Mesodermal cell (in vitro differentiated cells): ENCODE results near the gene CNMD.

Experiments
- H3K27ac ChIP-seq: 2 replicates; pipeline ENCODE4 v1.7.0; 2013; ENCODE audit warnings: mild to moderate bottlenecking, low read depth, low read length, moderate library complexity; ENCODE audit not compliant: severe bottlenecking
- H3K36me3 ChIP-seq: 2 replicates; pipeline ENCODE4 v1.7.1; 2013; ENCODE audit warnings: mild to moderate bottlenecking, low read length, moderate library complexity; ENCODE audit not compliant: control insufficient read depth, insufficient read depth
- H3K4me1 ChIP-seq: one replicate; pipeline ENCODE4 v1.7.1; 2013; ENCODE audit warnings: mild to moderate bottlenecking, low read length; ENCODE audit not compliant: insufficient read depth, control insufficient read depth, poor library complexity, severe bottlenecking
- H3K4me3 ChIP-seq: 2 replicates; pipeline ENCODE4 v1.7.0; 2013; ENCODE audit warnings: low read length, control low read depth, mild to moderate bottlenecking; ENCODE audit not compliant: insufficient read depth, poor library complexity, severe bottlenecking; ENCODE audit errors: extremely low read depth
- H3K9me3 ChIP-seq: 2 replicates; pipeline ENCODE4 v1.7.1; 2013; ENCODE audit warnings: mild to moderate bottlenecking, low read length, moderate library complexity; ENCODE audit not compliant: control insufficient read depth
- WGBS, 2 experiments: methylation state at CpG; one replicate each; pipeline ENCODE4 v1.1.5; 2013; ENCODE audit warnings: missing lambda C conversion rate in 2 of 2; ENCODE audit not compliant: insufficient coverage in 2 of 2; 5-methylcytosine and 5-hydroxymethylcytosine counted together

Gene CNMD

GRCh38 chr13:52779103-52779502 is 39.5 kb upstream of the CNMD start:
- no peaks in the 10 kb centered on the region for H3K9me3 ChIP-seq
- H3K4me1 ChIP-seq, result no peaks in the 10 kb centered on the region
- no peaks in the 10 kb centered on the region for H3K36me3 ChIP-seq
- 86 to 87% methylated on average over 10 of the region's 11 CpGs for WGBS, 2 experiments
- H3K4me3 ChIP-seq, result no peak overlapping the region
- H3K27ac ChIP-seq, result no peak overlapping the region

DNA sequence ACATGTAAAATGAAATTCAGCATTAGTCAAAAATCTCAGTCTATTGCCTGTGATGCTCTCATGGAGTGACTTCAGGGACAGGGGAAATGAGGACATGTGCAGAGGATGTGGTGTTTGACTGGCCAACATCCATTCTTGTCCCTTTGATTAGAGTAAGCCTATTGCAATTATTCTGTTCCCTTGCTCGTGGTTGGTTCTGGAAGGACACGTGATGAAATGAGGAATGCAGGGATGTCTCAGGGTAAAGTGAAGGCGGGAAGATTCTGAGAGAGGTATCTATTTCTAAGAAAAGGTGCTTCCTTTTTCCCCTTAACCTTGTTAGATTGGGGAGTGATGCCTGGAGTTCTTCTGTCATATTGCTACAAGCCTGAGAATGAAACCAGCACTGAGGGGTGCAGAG is 37.1 kb upstream of the CNMD start:
- Histone ChIP-seq H3K9me3 (no peaks in the 10 kb centered on the region), H3K36me3 (no peaks in the 10 kb centered on the region), H3K27ac (no peak overlapping the region), H3K4me1 (no peaks in the 10 kb centered on the region), H3K4me3 (no peak overlapping the region)
- WGBS, 2 experiments, result 71 to 73% methylated on average over 3 of the region's 3 CpGs

GRCh38 chr13:52775511-52775910 is 35.9 kb upstream of the CNMD start:
- Histone ChIP-seq H3K36me3 (no peaks in the 10 kb centered on the region), H3K4me1 (no peaks in the 10 kb centered on the region), H3K27ac (no peak overlapping the region), H3K9me3 (no peaks in the 10 kb centered on the region), H3K4me3 (no peak overlapping the region)
- WGBS, 2 experiments, result 48 to 89% methylated on average over 2 to 4 of the region's 5 CpGs

DNA sequence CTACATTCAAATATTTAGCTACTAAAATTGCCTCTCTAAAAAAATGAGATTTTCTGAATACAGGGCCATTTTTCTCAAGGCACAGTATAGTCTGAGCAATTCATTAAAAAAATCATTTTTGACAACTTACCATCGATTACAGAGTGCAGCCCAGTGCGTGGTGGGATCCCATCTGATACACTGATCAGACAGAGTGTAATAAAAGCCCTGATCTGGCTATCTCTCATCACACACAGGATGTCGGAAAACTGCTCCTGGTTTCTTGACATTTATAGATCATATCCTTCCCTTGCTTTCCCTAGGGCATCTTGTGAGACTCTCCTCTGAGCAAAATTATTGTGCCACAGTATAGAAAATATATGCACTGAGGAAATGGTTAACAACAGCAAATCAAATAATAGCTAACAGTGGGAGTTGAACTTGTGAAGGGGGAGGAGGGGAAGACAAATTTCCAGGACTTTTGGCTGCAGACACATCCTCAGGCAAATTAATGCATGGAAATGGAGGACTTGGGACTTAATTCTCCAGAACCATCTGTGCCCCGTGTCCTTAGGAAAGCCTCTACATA is 28.4 kb upstream of the CNMD start:
- no peak overlapping the region for H3K4me3 ChIP-seq
- no peaks in the 10 kb centered on the region for H3K9me3 ChIP-seq
- H3K27ac ChIP-seq, result no peak overlapping the region
- H3K36me3 ChIP-seq, result no peaks in the 10 kb centered on the region
- 76 to 97% methylated on average over 3 to 4 of the region's 4 CpGs for WGBS, 2 experiments
- no peaks in the 10 kb centered on the region for H3K4me1 ChIP-seq

- H3K9me3 ChIP-seq, result no peaks in the 10 kb centered on the region
- no peaks in the 10 kb centered on the region for H3K4me1 ChIP-seq
- no peak overlapping the region for H3K4me3 ChIP-seq
- no peaks in the 10 kb centered on the region for H3K36me3 ChIP-seq
- WGBS, 2 experiments, result 86 to 91% methylated on average over 9 to 10 of the region's 11 CpGs
- no peak overlapping the region for H3K27ac ChIP-seq
These were observed 26.2 kb upstream of the CNMD start for GRCh38 chr13:52765611-52766390.

DNA sequence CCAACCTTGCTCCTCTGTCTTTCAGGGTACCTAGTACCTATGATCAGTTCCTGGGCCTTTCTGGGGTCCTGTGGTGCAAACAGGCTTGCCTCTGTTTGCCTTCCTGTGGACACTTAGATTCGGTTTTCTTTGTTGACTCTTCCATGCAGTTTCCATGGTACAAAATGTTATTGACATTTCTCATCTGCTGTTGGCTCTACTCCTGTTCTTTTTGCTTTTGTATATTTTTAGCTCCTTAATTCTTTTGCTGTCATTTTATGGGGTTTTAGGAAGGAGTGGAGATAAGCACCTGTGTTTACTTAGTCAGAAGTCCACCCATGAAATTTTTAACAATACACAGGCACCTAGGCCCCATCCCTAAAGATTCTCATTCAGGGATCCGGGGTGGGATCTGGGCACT is 20.5 kb upstream of the CNMD start:
- Histone ChIP-seq H3K4me3 (no peak overlapping the region), H3K27ac (no peak overlapping the region)
- 67 to 82% methylated on average over 1 to 2 of the region's 2 CpGs for WGBS, 2 experiments

GRCh38 chr13:52758114-52758513 is 18.5 kb upstream of the CNMD start:
- no peaks in the 10 kb centered on the region for H3K4me1 ChIP-seq
- H3K36me3 ChIP-seq, result no peaks in the 10 kb centered on the region
- H3K27ac ChIP-seq, result no peak overlapping the region
- WGBS, 2 experiments, result 63 to 89% methylated on average over 3 of the region's 3 CpGs
- no peak overlapping the region for H3K4me3 ChIP-seq
- H3K9me3 ChIP-seq, result no peaks in the 10 kb centered on the region

More for the DNA sequence above, 20.5 kb upstream of the CNMD start:
- no peaks in the 10 kb centered on the region for H3K36me3 ChIP-seq
- no peaks in the 10 kb centered on the region for H3K4me1 ChIP-seq
- no peaks in the 10 kb centered on the region for H3K9me3 ChIP-seq

GRCh38 chr13:52751196-52751595 is 11.6 kb upstream of the CNMD start:
- no peak overlapping the region for H3K4me3 ChIP-seq
- 84 to 88% methylated on average over 5 of the region's 5 CpGs for whole genome bisulfite sequencing, 2 experiments
- no peaks in the 10 kb centered on the region for H3K9me3 ChIP-seq

DNA sequence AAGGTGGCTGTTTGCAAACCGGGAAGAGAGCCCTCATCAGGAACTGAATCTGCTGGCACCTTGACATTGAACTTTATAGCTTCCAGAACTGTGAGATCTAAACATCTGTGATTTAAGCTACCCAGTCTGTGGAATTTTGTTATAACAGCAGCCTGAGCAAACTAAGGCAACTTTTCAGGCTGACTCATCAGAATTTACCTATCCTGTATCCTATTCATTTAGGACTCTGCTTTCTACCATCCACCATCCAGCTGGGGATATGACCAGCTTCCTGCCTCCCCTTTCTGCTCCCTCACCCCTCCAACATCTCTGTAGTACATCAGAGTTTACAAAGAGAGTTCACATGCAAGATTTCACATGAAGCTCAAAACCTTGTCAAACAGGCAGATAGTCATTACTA is 11.1 kb upstream of the CNMD start:
- WGBS, 2 experiments, result 100% methylated on average over 1 of the region's 1 CpG; no CpG with 5 or more reads in 1 of the 2 experiments
- no peak overlapping the region for H3K27ac ChIP-seq
- H3K4me3 ChIP-seq, result no peak overlapping the region
- H3K4me1 ChIP-seq, result no peaks in the 10 kb centered on the region
- no peaks in the 10 kb centered on the region for H3K9me3 ChIP-seq
- H3K36me3 ChIP-seq, result no peaks in the 10 kb centered on the region

More at GRCh38 chr13:52751196-52751595, 11.6 kb upstream of the CNMD start:
- no peaks in the 10 kb centered on the region for H3K36me3 ChIP-seq
- H3K4me1 ChIP-seq, result no peaks in the 10 kb centered on the region
- H3K27ac ChIP-seq, result no peak overlapping the region

- 93 to 94% methylated on average over 2 to 3 of the region's 5 CpGs for WGBS, 2 experiments
These were observed 9.8 kb upstream of the CNMD start for GRCh38 chr13:52749419-52749818.

GRCh38 chr13:52746141-52746540 is 6.5 kb upstream of the CNMD start:
- H3K4me3 ChIP-seq, result no peak overlapping the region
- WGBS, 2 experiments, result 100% methylated on average over 1 of the region's 3 CpGs; no CpG with 5 or more reads in 1 of the 2 experiments
- H3K9me3 ChIP-seq, result no peaks in the 10 kb centered on the region
- H3K4me1 ChIP-seq, result no peaks in the 10 kb centered on the region
- no peaks in the 10 kb centered on the region for H3K36me3 ChIP-seq
- H3K27ac ChIP-seq, result no peak overlapping the region

More at GRCh38 chr13:52749419-52749818, 9.8 kb upstream of the CNMD start:
- Histone ChIP-seq H3K4me1 (no peaks in the 10 kb centered on the region), H3K36me3 (no peaks in the 10 kb centered on the region), H3K9me3 (no peaks in the 10 kb centered on the region), H3K27ac (no peak overlapping the region), H3K4me3 (no peak overlapping the region)
